Endothelial cell of umbilical vein (primary cell): Measurements from ENCODE around the gene TBC1D5. TPM values are rescaled to one million over a fixed set of nuclear protein-coding genes. Genes with fewer than 3 reads are reported as not detected.

Source experiments
- BruUV-seq: library from RNA; stranded (reverse); fragments of 400-500 nt; replicated peaks from 2 replicates; lab custom pipeline; 2021; lab: Mats Ljungman, UMichigan
- CTCF ChIA-PET: fragments of 300-600, 350-600 bp; sonication (Branson Sonifier 250); formaldehyde crosslinking; loops from one replicate; lab custom pipeline; 2021; ENCODE audit warnings: antibody characterized with exemption, inconsistent platforms; lab: Charles Lee
- POLR2A ChIA-PET: fragments of 300-600, 350-600 bp; sonication (Branson Sonifier 250); formaldehyde crosslinking; loops from one replicate; lab custom pipeline; 2021; ENCODE audit warnings: antibody characterized with exemption, inconsistent platforms; lab: Charles Lee
- DNase-seq: peaks from one replicate; pipeline ENCODE4 v3.0.0-alpha.2; 2011; ENCODE audit warnings: low read depth, low spot score
- FAIRE-seq: peaks from 2 replicates; lab custom pipeline; 2011; peaks lifted over from hg19 to GRCh38; lab: Jason Lieb, UNC
- H2AFZ ChIP-seq: 2 replicates; pipeline ENCODE4 v1.6.0; 2012; ENCODE audit warnings: low read depth, low read length, control low read depth, inconsistent platforms
- H3K27ac ChIP-seq: 2 replicates; pipeline ENCODE4 v1.5.1; 2011; ENCODE audit warnings: low read depth, mild to moderate bottlenecking, control low read depth, low read length, moderate library complexity; ENCODE audit not compliant: insufficient read depth
- H3K27me3 ChIP-seq, 2 experiments: 2 replicates each; pipeline versions ENCODE4 v1.6.0 to v1.6.1; 2011; ENCODE audit warnings: low read length in 2 of 2, mixed read lengths in 1 of 2; ENCODE audit not compliant: control insufficient read depth in 2 of 2, insufficient read depth in 2 of 2
- H3K36me3 ChIP-seq, 2 experiments: 2 replicates in 1 of 2; 3 replicates in 1 of 2; pipeline ENCODE4 v1.5.1; 2011; ENCODE audit warnings: low read length in 2 of 2, mild to moderate bottlenecking in 1 of 2, moderate library complexity in 1 of 2; ENCODE audit not compliant: control insufficient read depth in 2 of 2, insufficient read depth in 2 of 2; ENCODE audit errors: extremely low read depth in 1 of 2
- H3K4me1 ChIP-seq: 3 replicates; pipeline ENCODE4 v1.5.1; 2011; ENCODE audit warnings: mild to moderate bottlenecking, low read length; ENCODE audit not compliant: control insufficient read depth, insufficient read depth; ENCODE audit errors: extremely low read depth
- H3K4me2 ChIP-seq: 2 replicates; pipeline ENCODE4 v1.6.1; 2011; ENCODE audit warnings: low read length, control low read depth, mixed read lengths; ENCODE audit not compliant: insufficient read depth
- H3K4me3 ChIP-seq, 3 experiments: fragments of 200-600 bp in 1 of 3; sonication (generic), shearing (Covaris generic) in 1 of 3; replicated peaks in 1 of 3; 2 replicates each; pipeline ENCODE4 v1.5.1; 2011 to 2016; ENCODE audit warnings: control low read depth in 3 of 3, low read length in 3 of 3, mild to moderate bottlenecking in 2 of 3, inconsistent platforms in 1 of 3, low read depth in 1 of 3, moderate library complexity in 1 of 3; ENCODE audit not compliant: insufficient read depth in 1 of 3
- H3K79me2 ChIP-seq: 2 replicates; pipeline ENCODE4 v1.6.0; 2012; ENCODE audit warnings: low read length, inconsistent platforms; ENCODE audit not compliant: control insufficient read depth, insufficient read depth
- H3K9ac ChIP-seq: replicated peaks from 2 replicates; pipeline ENCODE3; 2011; ENCODE audit warnings: low read length, control low read depth; ENCODE audit not compliant: insufficient read depth; ENCODE audit errors: extremely low read depth
- H3K9me1 ChIP-seq: replicated peaks from 3 replicates; pipeline ENCODE4 v1.6.0; 2011; ENCODE audit warnings: mild to moderate bottlenecking, low read length; ENCODE audit not compliant: control insufficient read depth, insufficient read depth; ENCODE audit errors: extremely low read depth
- H3K9me3 ChIP-seq: replicated peaks from 2 replicates; pipeline ENCODE4 v1.5.1; 2012; ENCODE audit warnings: low read length, inconsistent platforms; ENCODE audit not compliant: control insufficient read depth, insufficient read depth
- H4K20me1 ChIP-seq: replicated peaks from 2 replicates; pipeline ENCODE3; 2011; ENCODE audit warnings: mild to moderate bottlenecking, low read length; ENCODE audit not compliant: control insufficient read depth, insufficient read depth; ENCODE audit errors: extremely low read depth
- CTCF ChIP-seq, 2 donors: IDR thresholded peaks; 1 replicate in 1 of 2; 2 replicates in 1 of 2; pipeline ENCODE4 v1.5.1; 2011; ENCODE audit warnings: low read length in 2 of 2, mild to moderate bottlenecking in 2 of 2, moderate library complexity in 2 of 2, control low read depth in 1 of 2, inconsistent platforms in 1 of 2, low read depth in 1 of 2; ENCODE audit not compliant: insufficient read depth in 1 of 2; ENCODE audit errors: extremely low read depth in 1 of 2
- EZH2 ChIP-seq: IDR thresholded peaks from 2 replicates; pipeline ENCODE4 v1.6.1; 2012; ENCODE audit warnings: borderline replicate concordance, low read depth, mild to moderate bottlenecking, moderate library complexity, low read length, inconsistent platforms; ENCODE audit not compliant: severe bottlenecking
- FOS ChIP-seq: IDR thresholded peaks from 2 replicates; pipeline ENCODE4 v1.6.1; 2011; ENCODE audit warnings: mild to moderate bottlenecking, low read length, moderate library complexity, borderline replicate concordance; ENCODE audit not compliant: insufficient read depth
- GATA2 ChIP-seq: IDR thresholded peaks from 2 replicates; pipeline ENCODE4 v1.7.0; 2011; ENCODE audit warnings: low read depth, mild to moderate bottlenecking, moderate library complexity, mixed read lengths, low read length; ENCODE audit not compliant: insufficient read length, insufficient read depth
- JUN ChIP-seq: IDR thresholded peaks from 2 replicates; pipeline ENCODE4 v1.6.1; 2011; ENCODE audit warnings: borderline replicate concordance, low read depth; ENCODE audit not compliant: insufficient read length, insufficient read depth
- MAX ChIP-seq: IDR thresholded peaks from 2 replicates; pipeline ENCODE4 v1.6.1; 2011; ENCODE audit not compliant: insufficient read depth, insufficient read length
- MYC ChIP-seq: IDR thresholded peaks from one replicate; pipeline ENCODE4 v1.6.1; 2011; ENCODE audit warnings: mild to moderate bottlenecking, low read depth, low read length
- POLR2A ChIP-seq: IDR thresholded peaks from 2 replicates; pipeline ENCODE4 v1.6.1; 2012; ENCODE audit warnings: low read depth, mild to moderate bottlenecking, control low read depth, low read length
- POLR2AphosphoS5 ChIP-seq: IDR thresholded peaks from 2 replicates; pipeline ENCODE4 v1.6.1; 2012; ENCODE audit warnings: low read depth, mild to moderate bottlenecking, control low read depth, low read length, moderate library complexity; ENCODE audit not compliant: insufficient read depth
- dilution Hi-C: fragments of 300-500 bp; cut with MboI; formaldehyde crosslinking; loops from one replicate; pipeline ENCODE4 v1.15.0; 2019; ENCODE audit warnings: low sequenced_read_pairs; ENCODE audit not compliant: extremely low pct_ligation_motif_present
- intact Hi-C: fragments of 100-400 bp; cut with micrococcal nuclease; formaldehyde crosslinking; loops from one replicate; pipeline ENCODE4 v1.10.0; 2022
- polyA plus RNA-seq, 4 experiments: library from polyadenylated mRNA; depleted of rRNA in 3 of 4; stranded (reverse) in 3 of 4; unstranded in 1 of 4; fragments of >200 nt; gene quantifications; 2 replicates each; pipeline versions ENCODE4 v1.2.1 to v1.2.3, GENCODE V29; 2011 to 2012; ENCODE audit warnings: missing spikeins in 1 of 4
- total RNA-seq: library from RNA; stranded (reverse); gene quantifications from 2 replicates; pipeline ENCODE4 v1.2.3, GENCODE V29; 2021

Gene TBC1D5
- total and polyA plus RNA-seq, 2 donors (not counting 3 experiments of a cell fraction or from before 2014, with no cell fraction given), result 17.5 to 44.7 TPM

- TF ChIP-seq EZH2, result no peak
- TF ChIP-seq FOS, result no peak
- no peak for TF ChIP-seq JUN
- no peak for TF ChIP-seq GATA2
- no peak for TF ChIP-seq POLR2A
- TF ChIP-seq POLR2AphosphoS5, result no peak
- TF ChIP-seq MYC, result no peak
- TF ChIP-seq MAX, result no peak
- TF ChIP-seq CTCF (IDR thresholded peaks at IDR 0.05; ENCODE audit: extremely low read depth in 1 of 2, insufficient read depth in 1 of 2, low read depth in 1 of 2, low read length in 2 of 2), result no peak
- H3K4me1 ChIP-seq, result no peaks in the 10 kb centered on the region
- no peak overlapping the region for H3K4me3 ChIP-seq
- H3K9ac ChIP-seq, result no peak overlapping the region
- H3K9me1 ChIP-seq, result no peaks in the 10 kb centered on the region
- H3K27me3 ChIP-seq, result no peaks in the 10 kb centered on the region
- H2AFZ ChIP-seq, result no peak overlapping the region
- dilution Hi-C loops (no loop called here), intact Hi-C loops (no loop called here)
- H3K9me3 ChIP-seq, result no peaks in the 10 kb centered on the region
- no peak overlapping the region for H3K4me2 ChIP-seq
- FAIRE-seq (no peak), DNase-seq (no peak)
- POLR2A ChIA-PET, result no interaction called here
- H3K79me2 ChIP-seq, result no peaks in the 10 kb centered on the region
- no TSS peak for BruUV-seq
- CTCF ChIA-PET, result no interaction called here
- no peak overlapping the region for H3K27ac ChIP-seq
- no peaks in the 10 kb centered on the region for H4K20me1 ChIP-seq
- peaks cover 0 to 2% of the 10 kb centered on the region in 2 experiments for H3K36me3 ChIP-seq
Measured at GRCh38 chr3:17149076-17149475, 593.4 kb downstream of the TBC1D5 start.
